ENCODE results near the gene ITPR1. TPM values are rescaled to one million over a fixed set of nuclear protein-coding genes. Genes with fewer than 3 reads are reported as not detected.
A peak's percentile ranks its signal among the peaks of the same experiment; 100 is the strongest.

ITPR1 gene
- polyA plus RNA-seq, 1 of the 3 experiments (the other 2 are of a cell fraction) = 5.9 TPM

GRCh38 chr3:4721511-4721911, 228.4 kb downstream of the ITPR1 start (continued):
- TF ChIP-seq POLR2AphosphoS5 (IDR thresholded peaks at IDR 0.05; ENCODE audit: low read depth, low read length) (peak; percentile 57; the same call in 1 of the 2 replicates), ELF1 (IDR thresholded peaks at IDR 0.05) (no peak), PBX3 (IDR thresholded peaks at IDR 0.05) (peak; percentile 89), JUND (IDR thresholded peaks at IDR 0.05) (peak; percentile 92), RXRA (IDR thresholded peaks at IDR 0.05; ENCODE audit: borderline replicate concordance, low read depth) (peak; percentile 76; the same call in 1 of the 2 replicates), RCOR1 (IDR thresholded peaks at IDR 0.05; ENCODE audit: low read length) (no peak), SIN3A (IDR thresholded peaks at IDR 0.05; ENCODE audit: borderline replicate concordance, low read depth, low read length) (peak; percentile 45; the same call in 1 of the 2 replicates), EZH2phosphoT487 (IDR thresholded peaks at IDR 0.05; ENCODE audit: borderline replicate concordance, low read depth) (no peak), NFIC (IDR thresholded peaks at IDR 0.05; ENCODE audit: borderline replicate concordance) (peak; percentile 58; the same call in 1 of the 2 replicates), MEF2A (IDR thresholded peaks at IDR 0.05; ENCODE audit: borderline replicate concordance, low read depth) (0 out of 2 replicates have a peak, but pooled peaks have one; percentile 21), MAX (IDR thresholded peaks at IDR 0.05; ENCODE audit: low read depth) (0 out of 2 replicates have a peak, but pooled peaks have one; percentile 41), USF1 (IDR thresholded peaks at IDR 0.05; ENCODE audit: borderline replicate concordance, low read depth) (no peak), FOXJ3 (CRISPR knock-in tag; IDR thresholded peaks at IDR 0.05) (no peak), MXI1 (IDR thresholded peaks at IDR 0.05; ENCODE audit: low read depth, low read length) (no peak)

- Histone ChIP-seq H3K9ac (peak overlapping the region; percentile 26; the same call in 1 of the 2 replicates), H3F3A (replicated peaks; ENCODE audit: insufficient read depth) (peaks cover 23% of the 10 kb centered on the region), H3K36me3 (replicated peaks in 1 of 2; ENCODE audit: control insufficient read depth in 1 of 2, insufficient read depth in 2 of 2, low read length in 1 of 2) (no peaks in the 10 kb centered on the region), H4K20me1 (ENCODE audit: insufficient read depth) (no peaks in the 10 kb centered on the region), H3K9me3 (no peaks in the 10 kb centered on the region), H3K27me3 (ENCODE audit: insufficient read depth) (no peaks in the 10 kb centered on the region), H3K9me2 (no peaks in the 10 kb centered on the region), H3K4me3 (ENCODE audit: low read depth in 2 of 2, low read length in 1 of 2) (no peak overlapping the region), H2AFZ (ENCODE audit: low read depth) (no peak overlapping the region), H3K4me1 (ENCODE audit: control insufficient read depth in 1 of 2, insufficient read depth in 2 of 2, low read depth in 1 of 2, low read length in 1 of 2) (peaks cover 28 to 36% of the 10 kb centered on the region in 2 experiments), H3K27ac (ENCODE audit: low read depth in 2 of 2, low read length in 1 of 2) (peak overlapping the region; percentile 66 to 94), H3K79me2 (ENCODE audit: insufficient read depth) (no peaks in the 10 kb centered on the region), H3K4me2 (0 out of 2 replicates have a peak overlapping the region, but pooled peaks have one; percentile 20)
- TF ChIP-seq RAD21 (IDR thresholded peaks at IDR 0.05; ENCODE audit: low read length) (peak; percentile 76), NFIC (IDR thresholded peaks at IDR 0.05; ENCODE audit: borderline replicate concordance) (no peak), CTCF (IDR thresholded peaks at IDR 0.05) (peak; percentile 53), SMC3 (IDR thresholded peaks at IDR 0.05; ENCODE audit: low read depth, low read length) (peak; percentile 69), IRF3 (IDR thresholded peaks at IDR 0.05; ENCODE audit: low read depth, low read length) (no peak)
- 66% methylated on average over 5 of the region's 6 CpGs for WGBS (ENCODE audit: low lambda C conversion rate)
- peak; percentile 37 for DNase-seq
- ChIA-PET POLR2A (no interaction called here), CTCF (interaction anchor here (1.7 to 2.0 kb wide), 3 partner anchors 10 to 258 kb away, joined by 5 to 11 read pairs (median 6); partner anchors contain the start of gene BHLHE40)
These were observed 229.0 kb downstream of the ITPR1 start for GRCh38 chr3:4722103-4722502.

Measured in SK-N-SH (cell line).